Caki2 (cell line): ENCODE results near the gene ZNF460. TPM values are rescaled to one million over a fixed set of nuclear protein-coding genes. Genes with fewer than 3 reads are reported as not detected.
"Not testable (repeated sequence)": the region's sequence is repeated elsewhere in the genome, so short reads cannot be mapped to it uniquely, and the experiment has no call there.

Experiments used
- DNase-seq: peaks from one replicate; pipeline ENCODE4 v3.0.0-alpha.2; 2015; ENCODE audit warnings: low read depth
- in situ Hi-C: cut with HindIII; loops from 2 replicates; pipeline ENCODE4 v1.10.0; 2016; ENCODE audit warnings: low sequenced_read_pairs, low pct_unique_long_range_greater_than_20kb, mixed read lengths
- total RNA-seq: library from RNA; depleted of rRNA; stranded (reverse); fragments of >200 nt; shearing (Covaris generic); gene quantifications from 2 replicates; pipeline ENCODE4 v1.2.3, GENCODE V29; 2014; ENCODE audit warnings: low replicate concordance; rRNA removed

ZNF460 gene
- total RNA-seq: 28.9 and 34.3 TPM in 2 replicates

DNA sequence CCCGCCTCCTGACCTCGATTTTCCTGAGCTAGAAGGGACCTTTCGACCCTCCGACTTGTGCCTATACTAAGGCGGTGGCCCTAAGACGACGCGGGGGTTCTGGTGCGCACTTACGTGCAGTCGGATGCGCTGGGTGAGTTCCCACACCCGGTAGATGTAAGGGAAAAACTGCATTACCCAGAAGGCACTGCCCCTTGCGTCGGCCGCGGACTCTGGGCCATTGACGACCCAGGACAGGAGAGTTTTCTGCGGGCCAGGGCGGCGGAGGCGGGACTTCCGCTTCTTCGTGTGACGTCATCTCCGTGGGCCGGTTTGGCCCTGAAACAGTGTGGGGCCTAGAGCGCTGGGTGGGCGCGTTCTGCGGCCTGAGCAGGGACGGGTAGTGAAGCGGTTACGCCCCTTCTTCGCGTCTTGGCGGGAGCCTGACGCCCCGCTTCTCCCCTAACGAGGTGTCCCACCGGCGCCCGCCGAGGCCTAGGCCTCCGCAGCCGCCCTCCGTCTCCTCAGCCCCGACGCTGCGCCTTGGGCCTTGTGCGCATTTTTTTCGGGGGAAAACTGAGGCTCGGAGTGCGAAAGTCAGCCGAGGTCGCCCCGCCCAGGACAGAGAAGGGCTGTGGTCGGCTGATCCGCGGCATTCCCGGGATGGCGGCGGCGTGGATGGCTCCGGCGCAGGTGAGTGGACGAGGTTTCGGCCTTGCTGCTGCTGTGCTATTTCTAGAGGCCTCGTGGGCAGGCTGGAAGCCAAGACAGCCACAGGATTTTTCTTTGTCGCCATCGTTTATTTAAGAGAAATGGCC lies at the start of gene ZNF460:
Gene ZNF460 (plus strand): TSS at position 321 of the 797 bp plus-strand sequence. CDS start 322 bp downstream, at position 643.
- in situ Hi-C loops: no loop called here
- peak; percentile 96 for DNase-seq

- in situ Hi-C loops: no loop called here
These were observed 48.6 kb upstream of the ZNF460 start for GRCh38 chr19:57231686-57232085.

GRCh38 chr19:57233207-57233606 lies 47.1 kb upstream of the ZNF460 start:
- DNase-seq: no peak
- in situ Hi-C loops: no loop called here

More at GRCh38 chr19:57231686-57232085, 48.6 kb upstream of the ZNF460 start:
- no peak for DNase-seq

GRCh38 chr19:57239982-57240310 lies 40.3 kb upstream of the ZNF460 start:
- DNase-seq: no peak
- in situ Hi-C loops: no loop called here

- DNase-seq: peak; percentile 94
- in situ Hi-C loops: no loop called here
These were observed 39.8 kb upstream of the ZNF460 start, which contains the start of gene ZNF805 for GRCh38 chr19:57240311-57241090. ZNF805 (plus strand) TSS chr19:57240632; CDS start chr19:57240892, 260 bp downstream.

DNA sequence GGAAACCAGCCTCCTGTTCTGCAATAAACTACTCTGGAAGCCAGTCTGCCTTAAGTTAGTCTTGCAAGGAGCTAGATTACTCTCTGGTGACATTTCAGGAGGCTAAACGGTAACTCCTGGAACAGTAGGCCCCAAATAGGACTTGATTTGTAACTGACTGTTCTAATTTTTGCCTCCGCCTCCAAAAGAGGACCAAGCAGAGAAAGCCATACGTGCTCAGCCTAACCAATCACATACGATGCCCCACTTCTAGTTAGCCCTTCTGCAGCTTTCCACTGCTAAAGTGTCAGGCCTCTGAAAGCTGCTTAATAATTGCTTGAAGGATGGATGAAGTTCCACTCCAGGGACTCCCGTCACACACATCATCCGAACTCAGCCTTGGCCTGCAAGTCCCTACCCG lies 39.1 kb upstream of the ZNF460 start:
- in situ Hi-C loops: no loop called here
- DNase-seq: peak; percentile 23

DNA sequence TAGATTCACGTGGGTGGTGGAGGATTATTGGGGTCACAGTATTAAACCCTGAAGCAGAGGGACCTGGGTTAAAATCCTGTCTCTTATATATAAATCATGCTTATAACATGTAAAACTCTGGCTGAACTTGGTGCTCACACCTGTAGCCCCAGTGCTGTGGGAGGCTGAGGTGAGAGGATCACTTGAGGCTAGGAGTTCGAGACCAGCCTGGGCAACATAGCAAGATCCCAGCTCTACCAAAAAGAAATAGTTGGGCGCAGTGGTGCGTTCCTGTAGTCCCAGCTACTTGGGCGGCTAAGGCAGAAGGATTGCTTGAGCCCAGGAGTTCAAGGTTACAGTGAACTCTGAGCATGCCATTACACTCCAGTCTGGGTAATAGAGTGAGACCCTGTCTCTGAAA lies 37.5 kb upstream of the ZNF460 start:
- in situ Hi-C loops: no loop called here
- no peak for DNase-seq

DNA sequence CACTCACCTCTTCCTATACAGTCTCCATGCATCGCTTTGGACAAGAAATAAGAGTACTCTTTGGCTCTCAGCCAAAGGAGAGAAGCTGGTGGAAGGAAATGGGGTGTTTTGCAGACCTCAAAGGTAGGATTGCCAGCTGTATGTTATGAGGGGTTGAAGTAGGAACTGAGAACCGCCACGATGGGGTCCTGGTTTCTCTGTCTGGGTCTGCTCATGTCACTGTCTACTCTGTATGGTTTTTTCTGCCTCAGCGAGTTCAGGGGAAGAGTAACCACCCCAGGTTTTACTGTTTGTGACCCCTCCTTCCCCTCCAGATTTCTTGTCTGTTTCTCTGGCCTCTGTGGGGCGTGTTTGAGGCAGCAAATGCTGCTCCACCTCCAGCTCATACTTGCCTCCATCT lies 35.8 kb upstream of the ZNF460 start:
- DNase-seq: no peak
- in situ Hi-C loops: no loop called here

- in situ Hi-C loops: no loop called here
These were observed 35.2 kb upstream of the ZNF460 start for GRCh38 chr19:57245066-57245465.

DNA sequence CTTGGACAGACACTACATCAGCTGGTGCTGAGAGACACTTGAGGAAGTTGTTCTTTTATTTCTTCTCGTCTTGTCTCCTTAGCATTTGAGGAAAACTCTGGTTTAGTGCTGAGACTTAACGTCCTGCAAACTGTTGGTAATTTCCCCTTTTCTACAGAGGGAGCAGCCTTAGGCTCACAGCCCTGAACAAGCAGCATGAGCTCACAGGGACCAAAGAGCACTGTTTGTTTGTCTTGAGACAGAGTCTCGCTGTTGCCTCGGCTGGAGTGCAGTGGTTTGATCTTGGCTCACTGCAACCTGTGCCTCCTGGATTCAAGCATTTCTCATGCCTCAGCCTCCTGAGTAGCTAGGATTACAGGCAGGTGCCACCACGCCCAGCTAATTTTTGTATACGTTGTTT lies 34.3 kb upstream of the ZNF460 start:
- in situ Hi-C loops: no loop called here
- DNase-seq: no peak

More at GRCh38 chr19:57245066-57245465, 35.2 kb upstream of the ZNF460 start:
- DNase-seq: no peak

DNA sequence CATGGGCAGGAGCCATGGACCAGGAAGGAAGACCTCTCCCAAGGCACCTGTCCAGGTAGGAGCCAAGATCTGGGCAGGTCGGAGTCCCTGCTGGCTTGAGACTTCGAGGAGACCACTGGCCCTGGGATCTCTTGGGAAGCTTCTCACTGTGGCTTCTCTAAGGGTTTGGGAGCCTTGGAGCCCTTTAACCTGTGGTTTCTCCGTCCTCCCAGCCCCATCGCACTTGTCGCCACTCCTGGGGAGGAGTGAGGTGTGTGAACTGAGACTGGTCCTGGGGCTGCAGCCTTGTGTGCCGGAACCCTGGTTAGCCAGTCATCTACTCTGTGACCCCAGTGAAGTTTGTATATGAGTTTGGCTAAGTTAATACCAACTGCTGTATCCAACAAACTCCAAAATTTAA lies 31.6 kb upstream of the ZNF460 start:
- DNase-seq: no peak
- in situ Hi-C loops: no loop called here

GRCh38 chr19:57249329-57249728 lies 31.0 kb upstream of the ZNF460 start:
- DNase-seq: no peak
- in situ Hi-C loops: no loop called here

- in situ Hi-C loops, DNase-seq: not testable (repeated sequence)
These were observed 26.5 kb upstream of the ZNF460 start for GRCh38 chr19:57253767-57254166.

DNA sequence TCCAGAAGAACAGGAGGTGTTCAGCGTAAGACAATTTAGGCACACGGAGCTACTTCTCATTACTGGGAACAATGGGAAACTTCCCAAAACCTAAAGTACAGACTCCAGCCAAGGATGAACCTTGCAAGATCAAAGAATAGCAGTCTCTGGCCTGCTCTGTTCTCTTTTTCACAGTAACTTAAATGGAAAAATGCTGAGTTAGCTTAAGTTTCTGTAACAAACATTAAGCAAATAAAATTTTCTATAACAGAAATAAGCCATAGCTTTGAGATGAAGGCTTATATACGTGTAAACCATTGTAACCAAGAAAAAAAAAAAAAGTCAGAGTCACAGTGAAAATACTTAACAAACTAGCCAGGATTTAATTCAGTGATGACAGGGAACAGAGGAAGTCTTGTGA lies 18.2 kb upstream of the ZNF460 start:
- in situ Hi-C loops: no loop called here

DNA sequence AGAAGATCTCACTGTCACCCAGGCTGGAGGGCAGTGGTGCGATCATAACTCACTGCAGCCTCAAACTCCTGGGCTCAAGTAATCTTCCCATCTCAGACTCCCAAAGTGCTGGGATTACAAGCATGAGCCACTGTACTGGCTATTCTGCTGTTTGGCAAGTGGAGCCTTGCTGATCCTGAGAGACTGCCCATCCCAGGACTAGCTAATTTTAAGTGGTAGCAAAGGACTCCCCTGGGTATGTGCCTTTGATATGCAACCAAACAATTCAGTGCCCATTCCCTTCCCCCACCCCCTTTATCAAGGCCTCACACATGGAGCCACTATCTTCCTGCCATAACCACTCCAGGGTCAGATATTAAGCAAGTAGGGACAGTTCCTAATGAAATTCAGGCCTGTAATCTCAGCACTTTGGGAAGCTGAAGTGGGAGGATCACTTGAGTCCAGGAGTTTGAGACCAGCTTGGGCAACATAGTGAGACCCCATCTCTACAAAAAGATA lies 17.0 kb upstream of the ZNF460 start:
- DNase-seq: no peak
- in situ Hi-C loops: no loop called here

More for the DNA sequence above, 18.2 kb upstream of the ZNF460 start:
- DNase-seq: no peak

GRCh38 chr19:57267291-57267690 lies 13.0 kb upstream of the ZNF460 start:
- DNase-seq: peak; percentile 41
- in situ Hi-C loops: no loop called here

DNA sequence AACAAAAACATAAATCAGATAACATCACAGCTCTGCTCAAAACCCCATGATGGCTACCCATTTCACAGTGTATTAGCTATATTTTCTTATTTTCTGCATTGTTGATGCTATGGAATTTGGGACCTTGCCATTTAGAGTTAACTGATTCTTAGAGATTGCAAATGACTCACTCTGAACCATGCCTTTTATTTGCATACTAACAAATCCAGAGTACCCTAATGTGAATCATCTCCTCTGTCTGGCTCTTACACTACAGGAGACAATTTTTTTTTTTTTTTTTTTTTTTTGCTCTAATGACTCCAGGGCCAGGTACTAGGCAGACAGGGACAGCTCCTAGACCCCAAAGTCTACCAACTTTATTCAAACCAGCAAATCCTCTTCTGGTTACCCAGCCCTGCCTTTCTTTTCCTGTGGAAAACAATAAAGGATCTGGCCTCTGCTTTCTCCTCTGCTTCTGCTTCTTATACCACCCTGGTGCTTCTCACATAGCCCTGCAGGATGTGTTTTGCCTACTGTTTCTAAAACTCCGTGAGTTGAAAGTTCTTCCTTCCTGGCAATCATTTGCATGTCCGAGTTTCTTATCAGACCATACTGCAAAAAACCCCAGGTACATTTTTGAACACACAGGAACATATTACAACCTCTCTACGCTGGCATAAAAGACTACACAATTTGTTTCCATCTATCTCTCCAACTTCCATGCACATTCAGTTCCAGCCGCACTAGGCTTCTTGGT lies 10.6 kb upstream of the ZNF460 start:
- peak; percentile 52 for DNase-seq
- in situ Hi-C loops: no loop called here

- in situ Hi-C loops: no loop called here
- no peak for DNase-seq
These were observed 9.0 kb upstream of the ZNF460 start for GRCh38 chr19:57271280-57271679.
